Kasumi-1 (cell line): Measurements from ENCODE around the gene KCNJ6.
A peak's percentile ranks its signal among the peaks of the same experiment; 100 is the strongest.
"Not testable (repeated sequence)": the region's sequence is repeated elsewhere in the genome, so short reads cannot be mapped to it uniquely, and the experiment has no call there.

Experiments used
- DNase-seq, 2 experiments: peaks; one replicate each; lab custom pipeline; 2025; lab: John Stamatoyannopoulos, UW

The KCNJ6 gene

GRCh38 chr21:37916310-37917051 is at the start of gene KCNJ6:
KCNJ6 (minus strand) TSS chr21:37916457; CDS start chr21:37840682, 75,775 bp downstream.
- peak; percentile 46 to 58 for DNase-seq

GRCh38 chr21:37965088-37965805 is 49.0 kb upstream of the KCNJ6 start:
- no peak for DNase-seq

GRCh38 chr21:37958537-37958936 is 42.3 kb upstream of the KCNJ6 start:
- DNase-seq = no peak

- DNase-seq = no peak
Measured at GRCh38 chr21:37956772-37957171, 40.5 kb upstream of the KCNJ6 start.

GRCh38 chr21:37945036-37945435 is 28.8 kb upstream of the KCNJ6 start:
- DNase-seq = no peak

- no peak for DNase-seq
Measured at GRCh38 chr21:37944496-37944895, 28.2 kb upstream of the KCNJ6 start.

GRCh38 chr21:37940691-37941090 is 24.4 kb upstream of the KCNJ6 start:
- no peak for DNase-seq

- DNase-seq = no peak
Measured at GRCh38 chr21:37939838-37940237, 23.6 kb upstream of the KCNJ6 start.

- DNase-seq = no peak
Measured at GRCh38 chr21:37939251-37939650, 23.0 kb upstream of the KCNJ6 start.

GRCh38 chr21:37937668-37938067 is 21.4 kb upstream of the KCNJ6 start:
- no peak for DNase-seq

GRCh38 chr21:37936010-37936785 is 19.9 kb upstream of the KCNJ6 start:
- no peak for DNase-seq

- no peak for DNase-seq
Measured at GRCh38 chr21:37932936-37933335, 16.7 kb upstream of the KCNJ6 start.

GRCh38 chr21:37927711-37928110 is 11.5 kb upstream of the KCNJ6 start:
- no peak for DNase-seq

- no peak for DNase-seq
Measured at GRCh38 chr21:37921091-37921490, 4.8 kb upstream of the KCNJ6 start.

GRCh38 chr21:37920302-37920701 is 4.0 kb upstream of the KCNJ6 start:
- DNase-seq = not testable (repeated sequence)

- no peak for DNase-seq
Measured at GRCh38 chr21:37917612-37918011, 1.4 kb upstream of the KCNJ6 start.

GRCh38 chr21:37915941-37916309 is 332 bp downstream of the KCNJ6 start:
- no peak for DNase-seq

- no peak for DNase-seq
Measured at GRCh38 chr21:37915497-37915911, 753 bp downstream of the KCNJ6 start.

- DNase-seq = no peak
Measured at GRCh38 chr21:37912616-37913015, 3.6 kb downstream of the KCNJ6 start.

- DNase-seq = no peak
Measured at GRCh38 chr21:37909936-37910335, 6.3 kb downstream of the KCNJ6 start.

- DNase-seq = no peak
Measured at GRCh38 chr21:37908691-37909090, 7.6 kb downstream of the KCNJ6 start.

- no peak for DNase-seq
Measured at GRCh38 chr21:37907076-37907475, 9.2 kb downstream of the KCNJ6 start.

GRCh38 chr21:37905291-37905690 is 11.0 kb downstream of the KCNJ6 start:
- no peak for DNase-seq
